Sigmoid colon (tissue), 4 donors: Measurements from ENCODE around the gene CHCHD1.

Experiments
- POLR2A ChIP-seq, 2 donors: fragments of 450-650 bp; IDR thresholded peaks; one replicate each; pipeline ENCODE4 v1.6.1; 2016; ENCODE audit warnings: antibody characterized with exemption in 2 of 2, mild to moderate bottlenecking in 2 of 2, moderate library complexity in 2 of 2
- POLR2AphosphoS5 ChIP-seq, 4 donors: sonication (generic); formaldehyde crosslinking; IDR thresholded peaks; one replicate each; pipeline ENCODE4 v1.6.1; 2017; ENCODE audit warnings: antibody characterized with exemption in 4 of 4
- TF ChIP-seq, protein P1 (sequence below), 4 experiments: fragments of 450-650 bp in 3 of 4; fragments of 200-600 bp in 1 of 4; IDR thresholded peaks; one replicate each; pipeline ENCODE4 v1.5.1; 2016 to 2019; ENCODE audit warnings: antibody characterized with exemption in 4 of 4, mild to moderate bottlenecking in 3 of 4, moderate library complexity in 2 of 4

DNA sequence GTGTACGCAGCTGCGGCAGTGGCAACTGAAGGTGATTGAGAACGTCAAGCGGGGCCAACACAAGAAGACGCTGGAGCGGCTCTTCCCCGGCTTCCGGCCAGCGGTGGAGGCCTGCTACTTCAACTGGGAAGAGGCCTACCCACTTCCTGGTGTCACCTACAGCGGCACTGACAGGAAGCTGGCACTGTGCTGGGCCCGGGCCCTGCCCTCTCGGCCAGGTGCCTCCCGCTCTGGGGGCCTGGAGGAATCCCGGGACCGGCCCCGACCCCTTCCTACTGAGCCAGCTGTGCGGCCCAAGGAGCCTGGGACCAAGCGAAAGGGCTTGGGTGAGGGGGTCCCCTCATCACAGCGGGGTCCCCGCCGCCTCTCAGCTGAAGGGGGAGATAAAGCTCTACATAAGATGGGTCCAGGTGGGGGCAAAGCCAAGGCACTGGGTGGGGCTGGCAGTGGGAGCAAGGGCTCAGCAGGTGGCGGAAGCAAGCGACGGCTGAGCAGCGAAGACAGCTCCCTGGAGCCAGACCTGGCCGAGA lies 10.1 kb downstream of the CHCHD1 start:
- TF ChIP-seq, protein P1, sequence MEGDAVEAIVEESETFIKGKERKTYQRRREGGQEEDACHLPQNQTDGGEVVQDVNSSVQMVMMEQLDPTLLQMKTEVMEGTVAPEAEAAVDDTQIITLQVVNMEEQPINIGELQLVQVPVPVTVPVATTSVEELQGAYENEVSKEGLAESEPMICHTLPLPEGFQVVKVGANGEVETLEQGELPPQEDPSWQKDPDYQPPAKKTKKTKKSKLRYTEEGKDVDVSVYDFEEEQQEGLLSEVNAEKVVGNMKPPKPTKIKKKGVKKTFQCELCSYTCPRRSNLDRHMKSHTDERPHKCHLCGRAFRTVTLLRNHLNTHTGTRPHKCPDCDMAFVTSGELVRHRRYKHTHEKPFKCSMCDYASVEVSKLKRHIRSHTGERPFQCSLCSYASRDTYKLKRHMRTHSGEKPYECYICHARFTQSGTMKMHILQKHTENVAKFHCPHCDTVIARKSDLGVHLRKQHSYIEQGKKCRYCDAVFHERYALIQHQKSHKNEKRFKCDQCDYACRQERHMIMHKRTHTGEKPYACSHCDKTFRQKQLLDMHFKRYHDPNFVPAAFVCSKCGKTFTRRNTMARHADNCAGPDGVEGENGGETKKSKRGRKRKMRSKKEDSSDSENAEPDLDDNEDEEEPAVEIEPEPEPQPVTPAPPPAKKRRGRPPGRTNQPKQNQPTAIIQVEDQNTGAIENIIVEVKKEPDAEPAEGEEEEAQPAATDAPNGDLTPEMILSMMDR (IDR thresholded peaks at IDR 0.05) = no peak
- TF ChIP-seq POLR2A (IDR thresholded peaks at IDR 0.05) (no peak), POLR2AphosphoS5 (IDR thresholded peaks at IDR 0.05) (no peak)
